K562 (cell line): ENCODE data around the gene PRR36. TPM values are rescaled to one million over a fixed set of nuclear protein-coding genes. Genes with fewer than 3 reads are reported as not detected.

ENCODE experiments used
- ATAC-seq: fragments of 200-7000 bp; cut with Tn5 transposase; 3 replicates; pipeline ENCODE4 v1.9.1; 2020; ENCODE audit warnings: moderate library complexity
- BruUV-seq: library from RNA; stranded (reverse); fragments of 400-500 nt; replicated peaks from 2 replicates; lab custom pipeline; 2021; lab: Mats Ljungman, UMichigan
- CTCF ChIA-PET: fragments of 300-600 bp; formaldehyde crosslinking; extraction: SDS; loops from one replicate; lab custom pipeline; 2021; ENCODE audit warnings: low intra/inter-chr PET ratio; lab: Yijun Ruan, JAX
- POLR2A ChIA-PET: fragments of 300-600, 350-650 bp; sonication (Branson Sonifier 250); formaldehyde crosslinking; extraction: SDS; loops from one replicate; lab custom pipeline; 2021; ENCODE audit warnings: antibody characterized with exemption, inconsistent platforms; lab: Yijun Ruan, JAX
- DNase-seq, 4 experiments: peaks; one replicate each; pipeline versions ENCODE4 v3.0.0 to v3.0.0-alpha.2; 2011 to 2018; ENCODE audit warnings: low spot score in 3 of 4, mixed read lengths in 3 of 4; ENCODE audit errors: extremely low read depth in 1 of 4
- FAIRE-seq: peaks from 2 replicates; lab custom pipeline; 2011; peaks lifted over from hg19 to GRCh38; lab: Jason Lieb, UNC
- H2AFZ ChIP-seq: 2 replicates; pipeline ENCODE4 v1.6.0; 2011; ENCODE audit warnings: low read depth, low read length, control low read depth, inconsistent platforms
- H3K27ac ChIP-seq: fragments of 200-600 bp; 3 replicates; pipeline ENCODE4 v1.8.0; 2011; ENCODE audit warnings: low read depth, mild to moderate bottlenecking, control low read depth, inconsistent platforms, low read length, moderate library complexity, mixed read lengths; ENCODE audit errors: extremely low read depth
- H3K27me3 ChIP-seq, 2 experiments: fragments of 300-600 bp in 1 of 2; 2 replicates in 1 of 2; 3 replicates in 1 of 2; pipeline versions ENCODE4 v1.6.0 to v1.8.0; 2011; ENCODE audit warnings: inconsistent platforms in 2 of 2, low read length in 2 of 2, mild to moderate bottlenecking in 1 of 2, mixed read lengths in 1 of 2, moderate library complexity in 1 of 2; ENCODE audit not compliant: control insufficient read depth in 2 of 2, insufficient read depth in 2 of 2
- H3K36me3 ChIP-seq: fragments of 300-600 bp; 3 replicates; pipeline ENCODE4 v1.8.0; 2011; ENCODE audit warnings: mild to moderate bottlenecking, low read length, inconsistent platforms; ENCODE audit not compliant: control insufficient read depth, insufficient read depth
- H3K4me1 ChIP-seq, 2 experiments: fragments of 200-600 bp in 1 of 2; replicated peaks in 1 of 2; 2 replicates in 1 of 2; 3 replicates in 1 of 2; pipeline versions ENCODE4 v1.5.1 to v1.8.0; 2011; ENCODE audit warnings: inconsistent platforms in 2 of 2, low read length in 2 of 2, mild to moderate bottlenecking in 1 of 2, mixed read lengths in 1 of 2, moderate library complexity in 1 of 2; ENCODE audit not compliant: control insufficient read depth in 2 of 2, insufficient read depth in 2 of 2
- H3K4me2 ChIP-seq: 2 replicates; pipeline ENCODE4 v1.6.1; 2011; ENCODE audit warnings: low read length, control low read depth, inconsistent platforms, mixed read lengths; ENCODE audit not compliant: insufficient read depth
- H3K4me3 ChIP-seq: fragments of 200-600 bp; sonication (generic), shearing (Covaris generic); 2 replicates; pipeline ENCODE4 v1.5.1; 2016; ENCODE audit warnings: control low read depth, inconsistent platforms
- H3K79me2 ChIP-seq: fragments of 200-600 bp; 3 replicates; pipeline ENCODE4 v1.8.0; 2011; ENCODE audit warnings: low read length, inconsistent platforms; ENCODE audit not compliant: control insufficient read depth, insufficient read depth
- H3K9ac ChIP-seq, 2 experiments: 2 replicates each; pipeline versions ENCODE4 v1.6.0 to v1.6.1; 2011; ENCODE audit warnings: low read depth in 2 of 2, low read length in 2 of 2, control low read depth in 1 of 2, inconsistent platforms in 1 of 2, mild to moderate bottlenecking in 1 of 2, mixed read lengths in 1 of 2; ENCODE audit not compliant: insufficient read depth in 1 of 2
- H3K9me1 ChIP-seq: one replicate; pipeline ENCODE4 v1.6.0; 2011; ENCODE audit warnings: inconsistent platforms, mild to moderate bottlenecking, low read length, moderate library complexity; ENCODE audit not compliant: control insufficient read depth, insufficient read depth
- H3K9me3 ChIP-seq: replicated peaks from 2 replicates; pipeline ENCODE4 v1.5.1; 2011; ENCODE audit warnings: low read depth, low read length, inconsistent platforms; ENCODE audit not compliant: control insufficient read depth, insufficient read depth
- H4K20me1 ChIP-seq: replicated peaks from 2 replicates; pipeline ENCODE4 v1.6.1; 2011; ENCODE audit warnings: low read length, inconsistent platforms, mixed read lengths; ENCODE audit not compliant: control insufficient read depth, insufficient read depth
- BCOR ChIP-seq: fragments of 450-650 bp; IDR thresholded peaks from 2 replicates; pipeline ENCODE4 v1.6.1; 2016
- HDAC2 ChIP-seq: fragments of 450-650 bp; IDR thresholded peaks from 2 replicates; pipeline ENCODE4 v1.6.1; 2016; ENCODE audit warnings: mild to moderate bottlenecking
- KAT8 ChIP-seq: fragments of 450-650 bp; IDR thresholded peaks from 2 replicates; pipeline ENCODE4 v1.6.1; 2016; ENCODE audit warnings: low read depth, mild to moderate bottlenecking
- PTBP1 ChIP-seq: fragments of 200-400 bp; formaldehyde crosslinking; IDR thresholded peaks from 2 replicates; pipeline ENCODE4 v1.6.1; 2017; ENCODE audit warnings: low read depth, low read length
- SMAD1 ChIP-seq: fragments of 150-350 bp; IDR thresholded peaks from 2 replicates; pipeline ENCODE4 v1.6.1; 2014; ENCODE audit warnings: low read length, low read depth; ENCODE audit not compliant: partially characterized antibody
- SMARCA5 ChIP-seq: fragments of 450-650 bp; IDR thresholded peaks from 2 replicates; pipeline ENCODE4 v1.6.1; 2016
- ZFP30 ChIP-seq: fragments of 250-450 bp; sonication (Bioruptor Pico); IDR thresholded peaks from 2 replicates; pipeline ENCODE4 v1.8.0; 2022; ENCODE audit warnings: moderate library complexity, mild to moderate bottlenecking, inconsistent platforms, borderline replicate concordance
- ZFP36 ChIP-seq: fragments of 150-350 bp; IDR thresholded peaks from 2 replicates; pipeline ENCODE4 v1.6.1; 2018; ENCODE audit warnings: low read length, low read depth; ENCODE audit not compliant: partially characterized antibody
- ZNF282 ChIP-seq: sonication (generic); formaldehyde crosslinking; IDR thresholded peaks from 2 replicates; pipeline ENCODE4 v1.8.1; 2023; ENCODE audit warnings: missing genetic modification reagents
- ZNF436 ChIP-seq: fragments of 250-450, 450-650 bp; sonication (Bioruptor Pico); formaldehyde crosslinking; IDR thresholded peaks from 2 replicates; pipeline ENCODE4 v1.7.0; 2020; ENCODE audit warnings: mild to moderate bottlenecking
- WGBS: fragments of 100-300 bp; shearing (Covaris generic); methylation state at CpG from one replicate; pipeline ENCODE4 v1.1.6; 2016; ENCODE audit warnings: low coverage, mixed read lengths; ENCODE audit not compliant: insufficient coverage; ENCODE audit errors: missing lambda C conversion rate; 5-methylcytosine and 5-hydroxymethylcytosine counted together
- in situ Hi-C: fragments of 300-500 bp; cut with MboI; formaldehyde crosslinking; loops from 4 replicates; pipeline ENCODE4 v1.15.0; 2018; ENCODE audit warnings: inconsistent platforms, mixed read lengths
- intact Hi-C: fragments of 100-400 bp; cut with micrococcal nuclease; formaldehyde crosslinking; loops from 2 replicates; pipeline ENCODE4 v1.14.2; 2022
- polyA plus RNA-seq, 8 experiments: library from polyadenylated mRNA; depleted of rRNA in 4 of 8; stranded (reverse) in 5 of 8; unstranded in 3 of 8; fragments of >200 nt; fragmentation: Nextera tagmentation in 2 of 8; fragmentation: Illumina TruSeq in 1 of 8; extraction: Ambion mirVana in 2 of 8; extraction: Trizol in 1 of 8; gene quantifications; 2 replicates each; pipeline versions ENCODE4 v1.2.1 to v1.2.3, GENCODE V29; 2011 to 2014; ENCODE audit warnings: inconsistent platforms in 1 of 8, missing spikeins in 1 of 8
- total RNA-seq, 7 experiments: library from RNA; depleted of rRNA in 6 of 7; stranded (reverse); fragments of >200 nt in 6 of 7; fragmentation: Illumina TruSeq in 2 of 7; extraction: Trizol in 2 of 7; gene quantifications; 2 replicates each; pipeline versions ENCODE4 v1.2.1 to v1.2.3, GENCODE V29; 2011 to 2021; ENCODE audit warnings: low replicate concordance in 1 of 7
- TF ChIP-seq, protein P1 (sequence below): IDR thresholded peaks from 3 replicates; pipeline ENCODE4 v1.6.1; 2011; ENCODE audit warnings: borderline replicate concordance, mild to moderate bottlenecking, moderate library complexity; ENCODE audit not compliant: insufficient read length; ENCODE audit errors: extremely low read depth
- TF ChIP-seq, protein P2 (sequence below), 3 experiments: IDR thresholded peaks in 2 of 3; conservative IDR thresholded peaks in 1 of 3; 2 replicates each; pipeline ENCODE4 v1.5.1; 2011 to 2012; ENCODE audit warnings: low read length in 3 of 3, mild to moderate bottlenecking in 3 of 3, control low read depth in 2 of 3, improper control_type of control experiment in 1 of 3, inconsistent platforms in 1 of 3, low read depth in 1 of 3, mixed read lengths in 1 of 3, moderate library complexity in 1 of 3; ENCODE audit not compliant: insufficient read depth in 2 of 3

Gene PRR36
- total and polyA plus RNA-seq, 9 of the 15 experiments (the other 6 are each of a cell fraction or from before 2014, with no cell fraction given), result 0.05 to 0.42 (median 0.06) TPM; not detected in 6

GRCh38 chr19:7865262-7865911 lies 8.8 kb downstream of the PRR36 start:
- Histone ChIP-seq H3K36me3 (no peaks in the 10 kb centered on the region), H3K4me1 (peaks cover 10 to 82% of the 10 kb centered on the region in 2 experiments; a peak in 4 of 5 replicates), H2AFZ (no peak overlapping the region), H4K20me1 (no peaks in the 10 kb centered on the region), H3K9me3 (no peaks in the 10 kb centered on the region), H3K9ac (peak overlapping the region in 1 of 2 experiments; percentile 60; a peak in 1 of 4 replicates), H3K27ac (no peak overlapping the region), H3K79me2 (no peaks in the 10 kb centered on the region), H3K4me3 (no peak overlapping the region), H3K4me2 (no peak overlapping the region; the same call in 1 of the 2 replicates), H3K27me3 (no peaks in the 10 kb centered on the region), H3K9me1 (no peaks in the 10 kb centered on the region)
- peak in 1 of 4 experiments; percentile 5 for DNase-seq
- WGBS, result 37% methylated on average over 10 of the region's 10 CpGs
- POLR2A ChIA-PET, result interaction anchor here (0.6 to 1.7 kb wide), 2 partner anchors 26 to 1058 kb away, joined by 3 to 4 read pairs; no protein-coding TSS in a partner anchor
- in situ Hi-C loops (no loop called here), intact Hi-C loops (no loop called here)
- peak; percentile 46 for FAIRE-seq
- no TSS peak for BruUV-seq
- CTCF ChIA-PET, result interaction anchor here (0.9 kb wide), 1 partner anchor 60 kb away, joined by 3 read pairs; no protein-coding TSS in a partner anchor
- no peak for ATAC-seq
- TF ChIP-seq SMARCA5 (peak; percentile 89), SMAD1 (no peak), ZFP36 (peak; percentile 99), ZFP30 (CRISPR knock-in tag) (no peak), HDAC2 (peak; percentile 51; the same call in 1 of the 2 replicates), ZNF282 (CRISPR knock-in tag) (no peak), KAT8 (no peak), PTBP1 (0 out of 2 replicates have a peak, but pooled peaks have one; percentile 45), BCOR (peak; percentile 91), ZNF436 (CRISPR knock-in tag) (peak; percentile 81)
- TF ChIP-seq, protein P1, sequence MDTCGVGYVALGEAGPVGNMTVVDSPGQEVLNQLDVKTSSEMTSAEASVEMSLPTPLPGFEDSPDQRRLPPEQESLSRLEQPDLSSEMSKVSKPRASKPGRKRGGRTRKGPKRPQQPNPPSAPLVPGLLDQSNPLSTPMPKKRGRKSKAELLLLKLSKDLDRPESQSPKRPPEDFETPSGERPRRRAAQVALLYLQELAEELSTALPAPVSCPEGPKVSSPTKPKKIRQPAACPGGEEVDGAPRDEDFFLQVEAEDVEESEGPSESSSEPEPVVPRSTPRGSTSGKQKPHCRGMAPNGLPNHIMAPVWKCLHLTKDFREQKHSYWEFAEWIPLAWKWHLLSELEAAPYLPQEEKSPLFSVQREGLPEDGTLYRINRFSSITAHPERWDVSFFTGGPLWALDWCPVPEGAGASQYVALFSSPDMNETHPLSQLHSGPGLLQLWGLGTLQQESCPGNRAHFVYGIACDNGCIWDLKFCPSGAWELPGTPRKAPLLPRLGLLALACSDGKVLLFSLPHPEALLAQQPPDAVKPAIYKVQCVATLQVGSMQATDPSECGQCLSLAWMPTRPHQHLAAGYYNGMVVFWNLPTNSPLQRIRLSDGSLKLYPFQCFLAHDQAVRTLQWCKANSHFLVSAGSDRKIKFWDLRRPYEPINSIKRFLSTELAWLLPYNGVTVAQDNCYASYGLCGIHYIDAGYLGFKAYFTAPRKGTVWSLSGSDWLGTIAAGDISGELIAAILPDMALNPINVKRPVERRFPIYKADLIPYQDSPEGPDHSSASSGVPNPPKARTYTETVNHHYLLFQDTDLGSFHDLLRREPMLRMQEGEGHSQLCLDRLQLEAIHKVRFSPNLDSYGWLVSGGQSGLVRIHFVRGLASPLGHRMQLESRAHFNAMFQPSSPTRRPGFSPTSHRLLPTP, result peak; percentile 27
- TF ChIP-seq, protein P2, sequence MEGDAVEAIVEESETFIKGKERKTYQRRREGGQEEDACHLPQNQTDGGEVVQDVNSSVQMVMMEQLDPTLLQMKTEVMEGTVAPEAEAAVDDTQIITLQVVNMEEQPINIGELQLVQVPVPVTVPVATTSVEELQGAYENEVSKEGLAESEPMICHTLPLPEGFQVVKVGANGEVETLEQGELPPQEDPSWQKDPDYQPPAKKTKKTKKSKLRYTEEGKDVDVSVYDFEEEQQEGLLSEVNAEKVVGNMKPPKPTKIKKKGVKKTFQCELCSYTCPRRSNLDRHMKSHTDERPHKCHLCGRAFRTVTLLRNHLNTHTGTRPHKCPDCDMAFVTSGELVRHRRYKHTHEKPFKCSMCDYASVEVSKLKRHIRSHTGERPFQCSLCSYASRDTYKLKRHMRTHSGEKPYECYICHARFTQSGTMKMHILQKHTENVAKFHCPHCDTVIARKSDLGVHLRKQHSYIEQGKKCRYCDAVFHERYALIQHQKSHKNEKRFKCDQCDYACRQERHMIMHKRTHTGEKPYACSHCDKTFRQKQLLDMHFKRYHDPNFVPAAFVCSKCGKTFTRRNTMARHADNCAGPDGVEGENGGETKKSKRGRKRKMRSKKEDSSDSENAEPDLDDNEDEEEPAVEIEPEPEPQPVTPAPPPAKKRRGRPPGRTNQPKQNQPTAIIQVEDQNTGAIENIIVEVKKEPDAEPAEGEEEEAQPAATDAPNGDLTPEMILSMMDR (IDR thresholded peaks at IDR 0.05 in 2 of 3, conservative IDR thresholded peaks at IDR 0.05 in 1 of 3; ENCODE audit: insufficient read depth in 2 of 3, low read depth in 1 of 3, low read length in 3 of 3), result peak in 1 of 3 experiments; percentile 19; a peak in 1 of 6 replicates
